Cardiac fibroblast (primary cell): Measurements from ENCODE around the gene CACNB4.

Experiments
- DNase-seq, 2 donors: peaks; one replicate each; pipeline versions ENCODE4 v3.0.0 to v3.0.0-alpha.2; 2010; ENCODE audit warnings: low read depth in 2 of 2
- H3K4me3 ChIP-seq, 2 donors: replicated peaks in 1 of 2; 1 replicate in 1 of 2; 2 replicates in 1 of 2; pipeline ENCODE4 v1.5.1; 2011; ENCODE audit warnings: low read depth in 2 of 2, low read length in 2 of 2, mild to moderate bottlenecking in 2 of 2, moderate library complexity in 1 of 2
- CTCF ChIP-seq: IDR thresholded peaks from one replicate; pipeline ENCODE4 v1.5.1; 2011; ENCODE audit warnings: low read depth, mild to moderate bottlenecking, low read length, inconsistent platforms

Gene CACNB4

GRCh38 chr2:152067823-152068222, 31.0 kb downstream of the CACNB4 start:
- TF ChIP-seq CTCF = no peak
- H3K4me3 ChIP-seq = no peak overlapping the region
- DNase-seq = peak in 1 of 2 donors; percentile 10

GRCh38 chr2:152065945-152066344, 32.9 kb downstream of the CACNB4 start:
- DNase-seq = no peak
- TF ChIP-seq CTCF = no peak
- H3K4me3 ChIP-seq = no peak overlapping the region

- TF ChIP-seq CTCF = no peak
- H3K4me3 ChIP-seq = no peak overlapping the region
- no peak for DNase-seq
Measured at GRCh38 chr2:152064001-152064400, 34.8 kb downstream of the CACNB4 start.

- TF ChIP-seq CTCF = no peak
- DNase-seq = no peak
- no peak overlapping the region for H3K4me3 ChIP-seq
Measured at GRCh38 chr2:152063325-152063924, 35.4 kb downstream of the CACNB4 start.

- H3K4me3 ChIP-seq = no peak overlapping the region
- TF ChIP-seq CTCF = no peak
- DNase-seq = peak; percentile 60 to 70
Measured at GRCh38 chr2:152062125-152063091, 36.4 kb downstream of the CACNB4 start.

- DNase-seq = no peak
- no peak overlapping the region for H3K4me3 ChIP-seq
- no peak for TF ChIP-seq CTCF
Measured at GRCh38 chr2:152061383-152061782, 37.5 kb downstream of the CACNB4 start.
